GM18870 (cell line): Measurements from ENCODE around the gene SH3PXD2A.
A peak's percentile ranks its signal among the peaks of the same experiment; 100 is the strongest.
"Not testable (repeated sequence)": the region's sequence is repeated elsewhere in the genome, so short reads cannot be mapped to it uniquely, and the experiment has no call there.

ENCODE experiments used
- ATAC-seq: cut with Tn5 transposase; IDR thresholded peaks from one replicate; pipeline ENCODE4 v1.9.1; 2021; ENCODE audit warnings: moderate library complexity; ENCODE audit not compliant: unreplicated experiment

Gene SH3PXD2A

DNA sequence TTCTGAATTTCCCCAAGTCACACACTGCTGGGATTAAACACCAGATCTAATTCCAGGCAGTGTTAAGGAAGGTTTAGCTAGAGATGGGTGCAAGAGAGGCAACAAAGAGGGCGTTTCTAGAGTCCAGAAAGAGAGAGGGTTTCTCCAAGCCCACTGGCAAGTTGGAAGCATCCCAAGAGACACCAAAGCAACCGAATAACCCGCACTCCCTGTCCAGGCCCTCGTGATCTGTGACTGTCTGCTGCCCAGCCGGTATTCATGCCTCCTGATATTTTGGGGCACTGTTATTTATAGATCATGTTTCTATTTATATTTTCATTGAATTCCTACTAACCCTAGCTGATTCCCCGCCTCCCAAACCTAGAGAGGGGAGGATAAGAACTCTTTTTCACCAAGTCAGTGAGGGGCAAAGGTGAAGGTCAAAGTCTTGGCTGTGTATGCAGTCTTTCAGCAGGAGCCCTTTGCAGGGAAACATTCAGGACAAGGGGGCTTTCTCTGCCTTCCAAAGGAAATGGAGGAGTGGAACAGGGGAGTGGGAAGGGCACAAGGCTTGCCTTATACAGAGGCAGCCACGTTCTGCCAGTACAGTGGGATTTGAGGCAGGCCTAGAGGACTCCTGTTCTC, 103.6 kb downstream of the SH3PXD2A start:
- ATAC-seq: no peak

DNA sequence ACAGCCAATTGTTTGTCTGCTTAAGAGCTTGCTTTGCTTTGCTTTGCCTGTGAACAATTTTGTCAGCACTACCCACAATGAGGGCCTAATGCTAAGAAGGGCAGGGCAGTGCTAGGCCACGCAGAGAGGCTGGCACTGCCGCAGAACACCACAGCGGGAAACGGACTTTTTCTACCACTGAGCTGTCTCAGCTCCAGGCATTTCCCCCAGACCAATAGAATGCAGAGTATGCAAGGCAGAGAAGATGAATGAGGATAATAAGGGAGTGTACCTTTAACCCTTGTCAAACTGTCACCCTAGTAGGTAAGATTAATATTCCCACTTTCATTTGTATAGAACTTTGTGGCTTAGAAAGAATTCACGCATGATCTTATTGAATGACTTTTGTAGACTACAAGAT, 104.5 kb downstream of the SH3PXD2A start:
- ATAC-seq: no peak

DNA sequence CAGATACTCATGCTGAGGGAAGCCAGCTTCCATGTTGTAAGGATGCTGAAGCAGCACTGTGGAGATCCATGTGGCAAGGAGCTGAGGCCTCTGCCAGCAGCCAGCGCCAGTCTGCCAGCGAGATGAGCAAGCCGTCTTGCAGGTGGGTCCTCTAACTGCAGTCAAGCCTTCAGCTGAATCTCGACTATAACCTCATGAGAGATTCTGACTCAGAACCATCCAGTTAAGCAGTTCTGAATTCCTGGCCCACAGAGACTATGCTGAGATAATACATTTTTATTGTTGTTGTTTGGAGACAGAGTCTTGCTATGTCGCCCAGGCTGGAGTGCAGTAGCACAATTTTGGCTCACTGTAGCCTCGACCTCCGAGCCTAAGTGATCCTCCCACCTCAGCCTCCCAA, 105.6 kb downstream of the SH3PXD2A start:
- no peak for ATAC-seq

DNA sequence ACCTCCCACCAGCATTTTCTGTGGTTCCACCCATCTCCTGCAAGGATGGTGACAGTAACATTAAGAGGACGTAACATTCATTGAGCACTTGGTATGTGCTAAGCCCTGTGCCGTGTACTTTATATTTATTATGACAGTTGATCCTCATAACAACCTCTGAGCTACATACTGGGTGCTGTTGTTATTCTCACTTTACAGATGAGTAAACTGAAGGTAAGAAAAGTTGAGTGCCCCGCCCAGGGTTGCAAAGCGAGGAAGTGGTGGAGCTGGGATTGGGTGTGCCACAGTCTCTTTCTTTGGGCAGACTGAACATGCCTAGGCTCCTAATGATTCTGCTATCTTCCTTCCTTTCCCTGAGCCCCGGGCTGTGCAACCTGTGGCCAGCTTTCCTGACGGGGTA, 107.4 kb downstream of the SH3PXD2A start:
- ATAC-seq: no peak

DNA sequence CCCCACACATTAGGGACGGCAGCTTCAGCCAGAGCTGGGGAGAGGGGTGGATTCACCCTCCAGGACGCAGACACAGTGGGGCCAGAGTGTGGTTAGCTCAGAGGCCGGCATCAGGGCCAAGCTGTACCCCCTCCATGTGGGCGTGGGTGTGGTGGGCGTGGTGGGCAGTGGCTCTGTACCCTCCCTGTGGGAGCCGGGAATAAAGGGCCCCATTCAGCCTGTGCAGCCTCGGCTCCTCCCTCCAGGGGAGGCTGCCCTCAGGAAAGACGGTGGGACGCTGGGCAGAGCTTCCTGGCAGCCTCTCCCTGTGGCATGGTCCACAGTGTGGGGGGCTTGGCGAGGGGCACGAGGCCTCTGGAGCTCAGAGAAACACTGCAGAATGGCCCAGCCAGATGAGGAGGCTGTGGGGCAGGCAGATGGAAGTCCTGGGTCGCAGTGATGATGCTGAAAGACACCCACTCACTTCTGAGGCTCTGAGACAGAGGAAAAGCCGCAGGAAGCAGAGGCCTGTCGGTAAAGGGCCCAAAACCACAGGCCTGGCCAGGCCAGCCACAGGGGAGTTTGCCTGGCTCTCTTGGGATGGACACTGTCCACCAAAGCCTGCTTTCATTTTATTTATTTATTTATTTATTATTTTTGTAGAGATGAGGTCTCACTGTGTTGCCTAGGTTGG, 108.0 kb downstream of the SH3PXD2A start:
- no peak for ATAC-seq

DNA sequence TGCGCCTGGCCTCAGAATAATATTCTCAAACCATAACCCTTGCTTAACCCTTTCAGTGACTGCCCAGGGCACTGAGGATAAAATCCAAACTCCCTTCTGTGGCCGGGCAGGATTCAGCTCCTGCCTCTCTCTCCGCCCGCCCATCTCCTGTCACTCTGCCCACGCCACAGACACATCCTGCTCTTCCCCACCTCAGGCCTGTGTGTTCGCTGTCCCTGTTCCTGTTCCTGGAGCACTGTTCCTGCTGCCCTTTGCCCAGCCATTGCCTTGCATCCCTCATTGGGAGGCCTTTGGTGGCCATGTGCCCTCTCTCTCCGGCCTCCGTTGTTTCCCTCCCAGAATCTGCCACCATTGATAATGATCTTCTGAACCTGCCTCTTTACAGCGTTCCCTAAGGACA, 108.8 kb downstream of the SH3PXD2A start:
- no peak for ATAC-seq

DNA sequence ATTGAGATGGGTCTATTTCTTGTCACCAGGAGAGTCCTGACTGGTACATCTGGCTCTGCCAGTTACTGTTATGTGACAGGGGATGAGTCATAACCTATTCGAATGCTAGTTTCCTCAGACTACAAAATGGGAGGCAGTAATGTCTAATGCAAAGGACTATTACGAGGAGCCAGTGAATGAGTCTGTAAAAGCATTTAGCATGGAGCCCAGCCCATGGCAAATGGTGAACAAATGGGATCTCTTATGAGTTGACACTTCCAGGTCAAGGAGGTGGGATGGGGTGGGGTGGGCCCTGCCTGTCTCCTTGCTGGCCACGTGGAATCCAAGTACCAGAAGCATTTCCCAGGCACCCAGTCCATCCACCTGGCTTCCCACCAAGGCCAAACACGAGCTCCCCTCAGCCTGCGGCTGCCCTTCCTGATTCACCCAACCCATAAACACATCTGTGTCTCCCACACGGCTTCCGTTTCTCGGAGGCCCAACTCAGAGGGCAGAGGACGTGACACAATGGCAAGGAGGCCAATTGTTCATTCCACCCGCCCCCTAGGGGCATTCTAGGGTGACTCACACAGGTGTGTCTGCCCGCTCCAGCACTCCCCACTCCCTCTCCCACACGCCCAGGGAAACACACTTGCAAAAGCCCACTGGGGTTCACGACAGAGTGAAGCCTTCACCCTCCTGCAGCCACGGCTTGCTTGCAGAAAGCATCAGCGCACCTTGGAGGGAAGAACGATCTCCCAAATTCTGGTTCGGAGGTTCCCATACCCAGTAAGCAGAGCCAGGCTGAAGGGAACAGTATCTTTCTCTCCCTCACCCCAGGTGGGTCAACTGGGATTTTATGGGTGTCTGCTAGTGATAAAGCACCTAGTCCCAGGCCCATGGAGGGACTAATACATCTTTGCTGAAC, 109.8 kb downstream of the SH3PXD2A start:
- no peak for ATAC-seq

DNA sequence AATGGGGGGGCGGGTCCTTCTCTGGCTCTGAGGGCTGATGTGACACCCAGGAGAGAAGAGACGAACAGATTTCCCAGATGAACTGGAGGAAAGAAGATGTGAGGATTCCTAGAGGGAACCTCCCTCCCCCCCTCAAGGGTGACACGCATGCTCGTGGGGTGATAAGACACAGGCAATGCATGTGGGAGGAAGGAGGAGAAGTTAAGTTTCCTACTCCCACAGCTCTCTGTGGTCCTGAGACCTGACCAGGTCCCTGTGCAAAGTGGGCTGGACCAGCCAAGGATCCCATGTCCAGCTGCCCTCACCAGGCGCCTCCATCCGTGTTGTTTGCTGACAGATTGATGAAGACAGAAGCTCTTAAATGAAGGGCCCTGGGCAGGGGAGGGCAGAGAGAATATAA, 112.6 kb downstream of the SH3PXD2A start:
- no peak for ATAC-seq

DNA sequence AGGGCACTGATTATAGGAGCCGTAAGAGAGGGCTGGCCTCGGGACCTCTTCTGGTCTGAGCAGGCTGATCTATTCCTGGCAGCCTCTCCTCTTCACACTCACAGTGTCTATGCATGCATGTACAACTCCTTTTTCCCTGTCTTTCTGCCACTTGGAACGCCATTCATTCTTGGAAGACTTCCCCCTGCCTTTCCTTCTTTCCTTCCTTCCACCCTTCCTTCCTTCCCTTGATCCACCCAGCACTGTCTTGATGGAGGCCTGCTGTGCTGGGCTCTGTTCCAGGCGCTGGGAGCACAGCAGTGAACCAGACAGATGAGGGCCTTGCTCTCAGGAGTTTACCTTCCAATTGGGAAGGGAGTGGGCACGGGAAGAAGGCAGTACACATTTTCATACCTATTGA, 114.8 kb downstream of the SH3PXD2A start:
- no peak for ATAC-seq

DNA sequence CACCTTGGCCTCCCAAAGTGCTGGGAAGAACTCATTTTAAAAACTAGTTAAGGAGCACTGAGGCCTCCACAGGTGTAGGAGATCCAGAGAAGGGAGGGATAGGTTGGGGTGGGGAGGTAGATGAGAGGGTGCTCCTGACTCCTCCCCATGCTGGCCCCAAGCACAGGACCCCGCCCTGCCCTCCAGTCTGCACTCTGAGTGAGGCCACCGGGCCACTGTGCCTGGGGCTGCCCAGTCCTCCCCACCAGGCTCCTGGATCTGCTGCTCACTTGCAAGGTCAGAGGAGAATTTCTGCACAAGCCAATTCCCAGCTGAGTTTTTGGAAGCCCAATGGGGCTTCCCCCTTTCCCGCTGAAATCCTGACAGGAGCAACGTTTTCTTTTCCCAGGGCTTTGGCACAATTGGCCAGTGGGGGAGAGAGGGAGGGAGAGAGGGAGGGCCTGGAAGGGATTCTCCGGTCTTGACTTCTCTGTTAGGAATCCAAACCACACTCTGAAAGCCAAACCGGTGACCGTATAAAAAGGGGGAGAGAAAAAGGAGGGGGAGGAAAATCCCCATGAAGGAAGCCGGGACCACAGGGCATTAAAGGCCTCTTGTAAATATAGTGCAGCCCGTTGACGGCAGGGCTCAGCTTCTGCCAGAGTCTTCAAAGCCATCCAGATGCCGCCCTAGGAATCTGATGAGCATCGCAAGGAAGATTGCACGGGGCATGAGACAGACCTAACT, 116.2 kb downstream of the SH3PXD2A start:
- ATAC-seq: no peak

DNA sequence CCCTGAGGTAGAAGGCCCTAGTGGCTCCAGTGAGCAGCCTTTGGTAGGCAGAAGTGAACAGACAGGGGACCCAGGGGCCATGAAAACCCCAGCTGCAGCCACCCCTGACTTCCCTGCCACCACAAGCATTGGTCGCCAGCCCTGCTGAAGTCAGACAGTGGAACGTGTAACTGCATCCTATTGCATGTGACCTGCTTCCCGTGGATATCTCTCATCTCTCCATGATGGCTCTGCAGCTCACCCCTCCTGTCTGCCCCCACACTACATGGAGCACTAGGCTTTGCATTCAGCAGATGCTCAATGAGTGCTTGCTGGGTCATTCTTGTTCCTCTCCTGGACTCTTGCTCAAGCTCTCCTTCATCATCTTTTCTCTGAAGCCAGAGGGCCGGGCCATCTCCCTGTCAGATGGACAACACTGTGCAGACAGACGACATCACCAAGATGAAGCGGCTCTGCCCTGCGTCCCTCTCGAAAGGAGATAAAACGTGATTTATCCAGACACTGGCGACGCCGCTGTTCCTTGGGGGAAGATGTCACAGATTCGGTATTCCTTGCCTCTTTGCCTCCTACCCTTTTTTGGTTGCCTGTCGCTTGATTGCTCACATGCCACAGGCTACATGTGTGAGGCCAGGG, 117.5 kb downstream of the SH3PXD2A start:
- no peak for ATAC-seq

DNA sequence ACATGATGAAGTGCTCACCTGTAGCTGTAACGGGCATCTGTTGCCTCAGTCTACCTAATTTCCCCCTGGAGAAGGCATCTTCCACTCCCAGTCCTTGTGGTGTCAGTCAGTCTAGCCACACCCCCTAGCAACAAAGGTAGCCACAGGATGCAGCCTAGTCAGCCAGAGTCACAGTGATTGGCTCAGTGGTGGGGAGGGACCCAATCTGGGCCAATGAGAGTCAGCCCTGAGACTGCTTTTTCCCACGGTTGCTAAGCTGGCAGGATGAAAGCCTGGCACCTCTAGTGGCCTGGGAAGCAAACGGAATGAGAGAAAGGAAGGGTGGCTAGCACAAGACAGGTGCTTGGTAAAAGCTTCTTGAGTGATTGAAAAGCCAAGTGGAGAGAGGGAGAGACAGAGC, 118.6 kb downstream of the SH3PXD2A start:
- ATAC-seq: peak; percentile 58

DNA sequence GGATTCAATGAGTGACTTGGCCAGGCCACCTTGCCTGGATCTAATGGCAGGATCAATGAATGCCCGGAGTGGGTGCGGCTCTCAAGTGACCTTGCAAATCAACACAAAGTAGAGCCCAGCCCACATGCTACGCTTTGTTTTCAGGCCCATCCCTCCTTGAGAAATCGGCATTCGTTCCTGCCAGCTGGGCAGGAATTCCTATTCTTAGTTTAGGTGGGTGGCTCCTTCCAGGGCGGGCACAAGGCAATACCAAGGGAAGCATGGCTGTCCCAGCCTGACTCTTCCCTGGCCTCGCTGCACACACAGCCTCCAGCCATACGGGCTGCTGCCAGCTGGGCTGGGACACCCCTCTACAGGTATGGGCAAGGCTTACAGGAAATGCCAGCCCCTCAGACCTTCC, 119.3 kb downstream of the SH3PXD2A start:
- ATAC-seq: no peak

DNA sequence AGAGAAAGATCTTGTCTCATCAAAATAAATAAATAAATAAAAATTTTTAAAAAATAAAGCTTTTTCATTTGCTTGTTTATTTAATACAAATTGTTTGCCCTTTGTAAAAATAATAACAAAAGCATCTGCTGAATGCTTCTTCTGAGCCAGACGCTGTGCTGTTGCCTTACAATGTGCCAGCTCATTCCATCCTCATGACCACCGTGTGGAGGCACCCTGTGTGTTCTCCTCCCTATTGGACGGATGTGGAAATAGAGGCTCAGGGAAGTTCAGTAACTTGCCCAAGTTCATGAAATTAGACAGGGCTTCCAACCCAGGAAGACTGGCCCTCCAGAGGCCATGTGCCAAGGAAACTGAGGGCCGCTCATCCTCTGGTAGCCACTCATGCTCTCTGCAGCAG, 120.6 kb downstream of the SH3PXD2A start:
- no peak for ATAC-seq

DNA sequence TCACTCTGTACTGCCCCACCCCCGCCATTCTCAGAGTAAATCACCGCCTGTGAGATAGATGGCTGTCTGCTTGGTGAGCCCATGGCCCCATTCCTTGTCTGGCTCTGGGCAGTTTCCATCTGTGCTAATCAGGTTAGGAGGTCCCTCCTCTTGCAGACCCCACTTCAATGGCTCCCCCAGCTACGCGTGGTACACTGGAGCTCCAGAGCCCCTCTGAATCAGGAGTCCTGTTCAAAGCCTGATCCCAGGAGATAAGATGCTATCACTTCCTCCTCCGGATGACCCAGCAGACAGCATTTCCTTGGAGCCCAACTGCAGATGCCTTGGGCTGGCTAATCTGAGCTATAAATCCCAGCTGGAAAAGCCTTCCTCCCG, 122.3 kb downstream of the SH3PXD2A start:
- ATAC-seq: no peak

DNA sequence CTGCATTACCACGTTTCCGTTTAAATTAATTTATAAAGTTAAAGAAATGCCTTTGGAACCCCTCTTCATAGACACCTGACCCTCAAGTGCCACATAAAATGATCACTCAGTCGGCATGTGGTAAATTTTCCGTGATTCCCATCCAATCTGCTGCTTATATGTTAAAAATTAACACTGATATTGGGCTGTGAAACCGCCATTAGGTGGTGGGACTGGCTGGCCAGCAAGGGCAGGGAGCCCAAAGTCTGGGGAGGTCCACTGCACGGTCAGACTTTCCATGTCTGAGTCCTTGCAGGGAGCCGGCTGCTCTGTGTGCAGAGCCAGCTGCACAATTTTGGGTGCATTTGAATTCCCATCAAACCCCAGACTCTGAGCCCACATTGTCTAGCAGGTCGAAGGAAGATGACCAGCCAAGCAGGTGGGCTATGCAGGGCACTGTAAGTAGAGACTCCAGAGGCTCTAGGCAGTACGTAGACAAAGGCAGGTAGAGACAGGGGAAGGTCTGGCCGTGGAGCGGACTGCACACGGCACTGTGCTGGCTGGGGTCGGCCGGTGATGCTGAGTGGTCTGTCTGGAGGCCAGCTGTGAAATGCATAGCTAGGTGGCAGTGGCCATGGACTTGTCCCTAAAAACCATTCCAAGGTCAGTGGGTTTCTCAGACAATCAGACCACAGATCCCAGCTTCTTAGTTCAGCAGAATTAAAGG, 122.9 kb downstream of the SH3PXD2A start:
- ATAC-seq: no peak

DNA sequence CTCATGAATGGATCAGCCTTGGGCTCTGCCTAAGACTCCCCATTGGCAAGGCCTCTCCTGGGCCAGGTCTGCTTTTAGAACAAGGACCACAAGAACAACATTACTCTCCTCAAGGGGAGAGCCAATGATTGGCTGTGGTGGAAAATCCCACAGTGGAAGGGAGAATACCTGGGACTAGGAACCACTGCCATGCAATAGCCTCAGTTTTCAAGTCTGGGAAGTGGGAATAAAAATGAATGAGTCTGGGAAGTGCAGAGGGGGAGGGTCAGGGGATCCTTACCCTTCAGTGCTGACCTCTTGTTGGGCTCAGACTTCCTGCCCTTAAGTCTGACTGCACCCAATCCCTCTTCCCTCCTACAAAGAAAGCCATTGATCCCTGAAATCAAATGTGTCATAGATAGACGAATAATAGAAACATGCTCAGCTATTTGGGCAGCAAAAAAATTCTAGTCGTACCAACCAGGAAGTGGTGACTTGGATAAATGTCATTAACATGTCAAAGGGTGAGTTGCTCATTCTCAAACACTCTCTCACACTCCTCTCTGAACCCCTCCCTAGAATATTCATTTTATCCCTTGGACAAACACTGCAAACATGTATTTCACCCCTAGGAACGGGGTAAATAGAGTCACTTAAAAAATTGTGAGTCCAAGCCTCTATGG, 123.6 kb downstream of the SH3PXD2A start:
- ATAC-seq: no peak

DNA sequence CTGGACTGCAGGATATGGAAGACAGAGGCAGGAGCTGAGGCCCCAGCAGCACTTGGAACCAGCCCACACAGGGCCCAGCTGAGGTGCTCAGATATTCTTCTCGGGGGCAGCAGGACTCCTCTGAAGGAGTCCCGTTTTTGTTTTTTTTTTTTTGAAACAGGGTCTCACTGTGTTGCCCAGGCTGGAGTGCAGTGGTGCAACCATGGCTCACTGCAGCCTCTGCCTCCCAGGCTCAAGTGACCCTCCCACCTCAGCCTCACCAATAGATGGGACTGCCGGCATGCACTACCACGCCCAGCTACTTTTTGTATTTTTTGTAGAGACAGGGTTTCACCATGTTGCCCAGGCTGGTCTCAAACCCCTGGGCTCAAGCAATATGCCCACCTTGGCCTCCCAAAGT, 124.3 kb downstream of the SH3PXD2A start:
- ATAC-seq: not testable (repeated sequence)

DNA sequence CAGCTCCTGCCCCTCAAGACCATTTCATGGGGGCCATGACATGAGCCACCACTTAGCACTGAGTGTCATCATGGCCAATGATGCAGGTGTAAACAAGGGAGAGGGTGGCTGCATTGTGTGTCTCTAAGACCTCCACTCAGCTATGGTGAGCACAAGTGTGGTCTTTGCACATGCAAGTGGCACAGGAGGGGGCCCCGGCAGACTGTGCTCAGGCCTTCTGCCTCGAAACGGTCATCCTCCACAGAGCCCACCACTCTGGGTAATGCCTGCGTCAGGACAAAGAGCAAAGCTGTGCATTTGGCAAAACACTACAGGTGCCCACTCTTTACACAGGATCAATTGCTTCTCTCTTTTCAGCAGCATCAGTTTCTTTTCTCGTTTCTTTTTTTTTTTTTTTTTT, 125.5 kb downstream of the SH3PXD2A start:
- no peak for ATAC-seq
